Esophagus (tissue), 2 donors: Measurements from ENCODE around the gene SLCO2B1. TPM values are rescaled to one million over a fixed set of nuclear protein-coding genes. Genes with fewer than 3 reads are reported as not detected.

Source experiments
- H3K27ac ChIP-seq, 2 donors: one replicate each; pipeline ENCODE4 v1.5.1; 2013; ENCODE audit warnings: low read depth in 2 of 2, mild to moderate bottlenecking in 2 of 2, inconsistent platforms in 1 of 2, low read length in 1 of 2, moderate library complexity in 1 of 2
- H3K27me3 ChIP-seq, 2 donors: one replicate each; pipeline ENCODE4 v1.6.1; 2013; ENCODE audit warnings: low read length in 2 of 2, control low read depth in 1 of 2, mild to moderate bottlenecking in 1 of 2; ENCODE audit not compliant: insufficient read depth in 2 of 2, control insufficient read depth in 1 of 2
- H3K36me3 ChIP-seq, 2 donors: one replicate each; pipeline ENCODE4 v1.6.1; 2013; ENCODE audit warnings: low read length in 1 of 2; ENCODE audit not compliant: control insufficient read depth in 2 of 2, insufficient read depth in 2 of 2
- H3K4me1 ChIP-seq, 2 donors: one replicate each; pipeline ENCODE4 v1.6.1; 2013; ENCODE audit warnings: low read length in 1 of 2; ENCODE audit not compliant: control insufficient read depth in 2 of 2, insufficient read depth in 2 of 2
- H3K4me3 ChIP-seq, 2 donors: one replicate each; pipeline ENCODE4 v1.5.1; 2013; ENCODE audit warnings: low read length in 2 of 2, mild to moderate bottlenecking in 2 of 2, low read depth in 1 of 2, moderate library complexity in 1 of 2
- H3K9me3 ChIP-seq, 2 donors: one replicate each; pipeline ENCODE4 v1.6.1; 2013; ENCODE audit warnings: mild to moderate bottlenecking in 2 of 2, low read depth in 1 of 2, low read length in 1 of 2, moderate library complexity in 1 of 2; ENCODE audit not compliant: control insufficient read depth in 2 of 2, insufficient read depth in 1 of 2
- WGBS, 2 donors: extraction: QIAGEN DNeasy Blood & Tissue Kit; methylation state at CpG; one replicate each; pipeline ENCODE4 v1.1.7; 2013; 5-methylcytosine and 5-hydroxymethylcytosine counted together
- polyA plus RNA-seq, 2 donors: library from polyadenylated mRNA; stranded (reverse); fragments of 200-250 nt; gene quantifications; one replicate each; pipeline ENCODE4 v1.2.3, GENCODE V29; 2013
- donor health status: healthy with polysubstance abuse.
- donor health status: Bipolar disorder and iron deficiency.

SLCO2B1 gene
- polyA plus RNA-seq, 2 donors, result 5.6 to 5.7 TPM

DNA sequence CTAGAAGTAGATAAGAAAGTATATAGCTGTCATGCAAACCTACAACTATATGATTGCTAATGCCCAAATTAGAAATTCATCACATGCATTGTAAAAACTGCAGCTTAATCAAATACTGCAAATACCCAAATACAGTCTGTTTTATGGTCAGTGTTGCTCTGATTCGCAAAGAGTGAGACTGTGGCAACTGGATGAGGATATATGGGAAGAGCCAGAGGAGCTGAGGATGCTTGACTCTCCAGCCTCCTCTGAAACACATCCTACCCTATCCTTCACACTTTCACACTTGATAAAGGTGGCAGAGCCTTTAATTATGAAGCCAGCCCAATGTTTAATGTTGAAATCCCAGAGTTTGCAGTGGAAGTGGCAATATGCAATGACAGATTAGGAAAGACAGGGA is 32.3 kb upstream of the SLCO2B1 start:
- Histone ChIP-seq H3K4me3 (no peak overlapping the region), H3K36me3 (no peaks in the 10 kb centered on the region), H3K9me3 (peaks cover 2 to 3% of the 10 kb centered on the region in 2 donors), H3K27me3 (no peaks in the 10 kb centered on the region), H3K27ac (no peak overlapping the region), H3K4me1 (no peaks in the 10 kb centered on the region)
- 35 to 54% methylated on average over 1 of the region's 1 CpG for whole genome bisulfite sequencing, 2 donors

DNA sequence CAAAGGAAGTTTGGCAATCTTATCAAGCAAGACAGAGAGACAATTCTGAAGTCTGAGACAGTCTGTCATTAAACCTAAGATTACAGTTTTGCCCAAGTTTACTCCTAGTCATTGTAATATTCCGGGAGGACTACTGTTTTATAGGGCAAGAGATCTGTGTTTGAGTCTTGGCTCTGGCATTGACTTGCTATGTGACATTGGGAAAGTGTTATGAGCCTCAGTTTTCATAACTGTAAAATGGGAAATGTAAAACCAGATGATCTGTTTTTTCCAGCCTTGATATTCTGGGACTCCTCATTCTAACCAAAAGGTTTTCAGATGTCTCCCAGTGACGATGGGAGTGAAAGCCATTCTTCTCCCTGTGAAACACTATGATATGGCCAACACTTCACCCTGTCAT is 24.3 kb upstream of the SLCO2B1 start:
- no peaks in the 10 kb centered on the region for H3K9me3 ChIP-seq
- H3K4me1 ChIP-seq, result no peaks in the 10 kb centered on the region
- no peak overlapping the region for H3K4me3 ChIP-seq
- H3K27ac ChIP-seq, result no peak overlapping the region
- H3K36me3 ChIP-seq, result no peaks in the 10 kb centered on the region
- H3K27me3 ChIP-seq, result no peaks in the 10 kb centered on the region
- 64 to 75% methylated on average over 2 of the region's 2 CpGs for WGBS, 2 donors

DNA sequence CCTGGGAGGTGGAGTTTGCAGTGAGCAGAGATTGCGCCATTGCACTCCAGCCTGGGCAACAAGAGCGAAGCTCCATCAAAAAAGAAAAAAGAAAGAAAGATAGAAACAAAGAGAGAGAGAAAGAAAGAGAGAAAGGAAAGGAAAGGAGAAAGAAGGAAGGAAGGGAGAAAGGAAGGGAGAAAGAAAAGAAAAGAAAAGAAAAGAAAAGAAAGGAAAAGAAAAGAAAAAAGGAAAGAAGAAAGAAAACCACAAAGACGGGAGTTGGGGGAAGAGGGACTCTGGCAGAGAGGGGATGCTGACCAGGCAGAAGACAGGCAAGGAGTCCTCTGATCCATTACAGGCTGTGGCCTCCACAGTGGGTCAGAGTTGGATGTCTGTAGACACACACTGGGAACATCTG is 18.8 kb upstream of the SLCO2B1 start:
- no peaks in the 10 kb centered on the region for H3K9me3 ChIP-seq
- no peaks in the 10 kb centered on the region for H3K36me3 ChIP-seq
- H3K27me3 ChIP-seq, result no peaks in the 10 kb centered on the region
- 83 to 85% methylated on average over 3 of the region's 3 CpGs for WGBS, 2 donors
- H3K27ac ChIP-seq, result no peak overlapping the region
- H3K4me1 ChIP-seq, result no peaks in the 10 kb centered on the region
- no peak overlapping the region for H3K4me3 ChIP-seq

DNA sequence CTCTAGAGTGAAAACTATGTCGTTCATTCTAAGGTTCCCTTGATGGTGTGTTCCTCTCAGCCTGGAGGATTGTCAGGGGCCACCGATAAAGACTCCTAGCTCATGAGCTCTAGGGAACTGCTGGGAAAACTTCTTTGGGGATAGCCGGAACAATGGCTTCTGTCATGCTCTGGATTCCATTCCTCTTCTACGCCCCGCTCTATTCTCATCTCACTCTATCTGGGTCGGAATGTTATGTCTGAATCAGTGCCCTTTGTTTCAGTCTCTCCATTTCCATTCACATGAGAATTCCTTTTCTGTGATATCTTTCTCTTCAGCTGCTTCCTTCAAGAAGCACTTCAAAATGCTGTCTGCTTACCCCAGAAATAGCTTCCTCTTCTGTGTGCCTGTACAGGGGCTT is 16.9 kb upstream of the SLCO2B1 start:
- WGBS, 2 donors, result 58 to 61% methylated on average over 6 of the region's 6 CpGs
- Histone ChIP-seq H3K4me3 (no peak overlapping the region), H3K27me3 (no peaks in the 10 kb centered on the region), H3K27ac (no peak overlapping the region), H3K9me3 (no peaks in the 10 kb centered on the region), H3K4me1 (no peaks in the 10 kb centered on the region), H3K36me3 (no peaks in the 10 kb centered on the region)

DNA sequence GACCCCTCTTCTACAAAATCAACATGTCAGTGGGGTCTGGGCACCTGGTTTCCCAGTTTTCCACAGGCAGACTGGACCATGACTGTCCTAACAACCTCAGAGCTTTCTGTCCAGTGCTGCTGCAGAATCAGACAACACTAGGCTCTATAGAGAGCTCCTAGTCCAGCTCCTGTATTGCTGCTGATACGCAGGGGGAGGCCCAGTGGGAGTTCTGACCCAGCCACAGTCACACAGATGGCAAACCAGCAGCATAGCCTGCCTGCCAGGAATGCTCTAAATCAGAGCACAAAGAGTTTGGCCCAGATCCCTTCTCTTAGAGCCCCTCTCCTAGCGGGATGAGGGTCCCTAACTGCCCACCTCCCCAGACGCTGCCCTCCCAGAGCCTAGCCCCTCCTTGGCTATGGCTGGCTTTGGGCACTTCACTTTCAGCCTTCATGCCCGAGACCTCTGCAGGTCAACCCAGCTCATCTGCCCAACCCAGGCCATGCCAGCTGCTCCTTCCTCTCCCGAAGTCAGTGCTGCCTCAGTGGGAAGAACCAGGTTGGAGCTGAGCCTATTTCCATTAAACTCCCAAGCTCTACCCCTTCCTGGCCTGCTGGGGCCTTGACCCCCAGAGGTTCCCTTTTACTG is 15.8 kb upstream of the SLCO2B1 start:
- H3K4me1 ChIP-seq, result no peaks in the 10 kb centered on the region
- WGBS, 2 donors, result 78 to 82% methylated on average over 5 of the region's 5 CpGs
- H3K27me3 ChIP-seq, result no peaks in the 10 kb centered on the region
- no peak overlapping the region for H3K4me3 ChIP-seq
- no peaks in the 10 kb centered on the region for H3K36me3 ChIP-seq
- H3K27ac ChIP-seq, result no peak overlapping the region
- no peaks in the 10 kb centered on the region for H3K9me3 ChIP-seq

DNA sequence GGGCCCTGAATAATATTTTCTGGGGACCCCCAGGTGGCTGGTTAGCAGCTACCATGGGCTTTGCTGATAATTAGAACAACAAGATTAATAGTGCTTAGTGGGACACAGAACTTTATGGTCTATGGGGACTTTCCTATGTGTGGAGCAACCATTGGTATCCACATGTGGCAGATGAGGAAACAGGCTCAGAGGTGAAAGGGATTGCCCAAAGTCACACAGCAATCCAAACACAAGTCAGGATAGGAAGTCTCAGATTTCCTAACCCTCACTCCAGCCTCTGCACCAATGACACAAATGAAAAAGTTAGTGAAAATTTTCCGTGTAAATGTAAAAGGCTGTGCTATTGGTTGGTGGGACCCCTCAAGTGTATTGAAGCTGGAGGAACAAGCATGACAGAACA is 15.3 kb upstream of the SLCO2B1 start:
- 65 to 71% methylated on average over 1 of the region's 1 CpG for WGBS, 2 donors
- Histone ChIP-seq H3K27me3 (no peaks in the 10 kb centered on the region), H3K9me3 (no peaks in the 10 kb centered on the region)

DNA sequence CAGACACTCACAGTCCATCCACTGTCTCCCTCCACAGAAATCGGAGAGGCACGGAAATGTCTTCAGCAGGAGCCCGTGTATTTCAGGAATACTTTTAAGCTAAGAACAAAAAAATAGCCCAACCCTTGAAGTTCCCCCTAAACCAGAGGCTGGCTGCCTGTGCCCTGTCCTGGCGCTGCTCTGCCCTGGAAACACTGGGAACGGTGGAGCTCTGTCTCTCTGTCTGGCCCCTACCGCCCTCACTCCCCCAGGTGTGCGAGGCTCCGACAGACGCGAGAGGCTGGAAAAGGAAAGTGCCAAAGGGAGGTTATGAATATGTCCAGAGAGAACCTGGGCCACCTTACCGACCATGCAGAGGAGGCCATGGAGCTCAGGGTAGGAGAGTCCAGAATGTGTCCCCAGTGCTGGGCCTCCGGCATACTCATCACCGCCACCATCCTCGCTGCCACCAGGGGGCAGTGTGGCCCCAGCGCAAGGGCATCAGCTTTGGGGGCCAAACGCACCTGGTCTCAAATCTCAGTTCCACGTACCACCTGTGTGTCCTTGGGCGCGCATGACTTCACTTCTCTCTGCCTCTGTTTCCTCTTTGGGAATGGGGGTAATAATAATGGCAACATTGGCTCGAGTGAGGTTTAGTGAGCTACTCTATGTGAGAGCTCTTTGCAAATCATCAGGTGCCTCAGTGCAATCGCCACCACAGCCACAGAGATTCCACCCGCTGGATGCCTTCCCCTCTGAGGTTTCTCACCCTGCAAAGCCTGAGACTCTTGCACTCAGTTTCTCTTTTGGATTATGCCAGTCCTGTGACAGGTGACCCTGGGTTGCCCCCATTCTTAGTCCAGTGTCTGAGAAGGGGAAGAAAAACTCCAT is 10.4 kb upstream of the SLCO2B1 start:
- H3K27ac ChIP-seq, result no peak overlapping the region
- 35 to 38% methylated on average over 22 of the region's 22 CpGs for WGBS, 2 donors
- no peaks in the 10 kb centered on the region for H3K9me3 ChIP-seq

More for the DNA sequence above, 15.3 kb upstream of the SLCO2B1 start:
- H3K4me3 ChIP-seq, result no peak overlapping the region
- no peaks in the 10 kb centered on the region for H3K4me1 ChIP-seq
- no peak overlapping the region for H3K27ac ChIP-seq
- no peaks in the 10 kb centered on the region for H3K36me3 ChIP-seq

DNA sequence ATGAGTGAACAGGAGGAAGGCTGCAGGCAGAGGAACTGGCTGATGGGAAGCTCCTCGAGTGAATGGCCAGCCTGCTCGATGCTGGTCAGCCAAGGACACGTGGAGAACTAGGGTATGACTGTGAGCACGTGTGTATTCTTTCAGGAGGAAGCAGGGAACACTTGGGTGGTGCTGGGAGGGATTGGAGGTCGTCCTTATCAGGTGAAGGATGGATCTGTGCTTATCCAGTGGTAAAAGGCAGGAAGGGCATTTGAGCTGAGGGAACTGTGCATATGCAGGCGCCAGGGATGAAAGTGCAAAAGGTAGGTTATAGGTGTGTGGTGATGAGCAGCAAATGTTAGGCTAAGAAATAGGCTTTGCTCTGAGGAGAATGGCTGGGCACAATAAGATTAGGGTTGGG is 9.7 kb upstream of the SLCO2B1 start:
- H3K9me3 ChIP-seq, result no peaks in the 10 kb centered on the region
- H3K27me3 ChIP-seq, result no peaks in the 10 kb centered on the region
- no peaks in the 10 kb centered on the region for H3K4me1 ChIP-seq
- H3K4me3 ChIP-seq, result no peak overlapping the region
- H3K36me3 ChIP-seq, result no peaks in the 10 kb centered on the region
- 60 to 64% methylated on average over 6 of the region's 6 CpGs for WGBS, 2 donors
- H3K27ac ChIP-seq, result no peak overlapping the region

More for the DNA sequence above, 10.4 kb upstream of the SLCO2B1 start:
- Histone ChIP-seq H3K4me1 (no peaks in the 10 kb centered on the region), H3K36me3 (no peaks in the 10 kb centered on the region), H3K4me3 (no peak overlapping the region), H3K27me3 (no peaks in the 10 kb centered on the region)

DNA sequence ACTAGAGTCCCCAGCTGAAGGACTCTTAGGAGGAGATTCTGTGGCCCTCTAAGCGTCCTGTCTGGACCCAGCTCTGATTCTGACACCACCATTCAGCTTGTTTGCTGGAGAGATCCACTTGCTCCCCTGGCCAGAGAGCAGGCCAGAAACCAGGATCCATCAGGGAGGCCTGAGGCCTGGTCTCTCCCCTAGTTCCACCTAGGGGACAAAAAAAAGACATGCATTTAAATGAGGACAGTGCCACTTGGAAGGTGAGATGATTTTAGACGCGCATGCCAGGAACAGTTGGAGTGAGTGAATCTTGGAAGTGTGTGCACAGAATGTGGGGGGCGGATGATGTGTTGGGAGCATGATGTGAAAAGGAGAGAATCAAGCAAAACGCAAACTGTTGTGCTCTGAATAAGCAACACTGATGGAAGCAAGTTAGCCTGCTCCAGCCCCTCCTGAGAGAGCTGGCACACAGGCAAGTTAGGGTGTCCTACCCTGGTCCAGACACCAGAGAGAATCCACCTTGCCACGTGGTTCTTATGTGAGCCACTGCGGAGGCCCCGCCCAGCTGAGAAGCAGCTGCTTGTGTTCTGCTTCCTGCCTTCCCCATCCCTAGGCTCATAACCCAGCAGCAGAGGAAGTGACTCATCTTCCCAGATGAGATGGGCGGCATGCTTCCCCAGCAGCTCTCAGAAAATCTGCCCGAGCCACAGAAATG is 8.0 kb upstream of the SLCO2B1 start:
- Histone ChIP-seq H3K4me3 (no peak overlapping the region), H3K27me3 (no peaks in the 10 kb centered on the region), H3K36me3 (no peaks in the 10 kb centered on the region), H3K27ac (no peak overlapping the region), H3K4me1 (peaks cover 0 to 3% of the 10 kb centered on the region in 2 donors), H3K9me3 (no peaks in the 10 kb centered on the region)
- 43 to 59% methylated on average over 10 of the region's 10 CpGs for WGBS, 2 donors
